ENCODE data around the gene CUX1.

DNA sequence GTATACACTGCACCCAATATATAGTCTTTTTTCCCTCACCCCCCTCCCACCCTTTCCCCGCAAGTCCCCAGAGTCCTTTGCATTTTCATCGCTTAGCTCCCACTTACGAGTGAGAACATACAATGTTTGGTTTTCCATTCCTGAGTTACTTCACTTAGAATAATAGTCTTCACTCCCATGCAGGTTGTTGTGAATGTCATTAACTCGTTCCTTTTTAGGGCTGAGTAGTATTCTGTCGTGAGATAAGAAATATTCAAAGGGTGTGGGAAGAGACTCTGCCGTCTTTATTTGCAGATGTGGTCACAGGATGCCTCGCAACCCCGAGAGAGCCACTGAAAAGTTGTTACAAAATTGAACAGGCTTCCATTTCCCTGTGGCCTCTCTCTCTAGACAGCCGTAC lies 331.4 kb downstream of the CUX1 start:
- TF ChIP-seq, protein P1, sequence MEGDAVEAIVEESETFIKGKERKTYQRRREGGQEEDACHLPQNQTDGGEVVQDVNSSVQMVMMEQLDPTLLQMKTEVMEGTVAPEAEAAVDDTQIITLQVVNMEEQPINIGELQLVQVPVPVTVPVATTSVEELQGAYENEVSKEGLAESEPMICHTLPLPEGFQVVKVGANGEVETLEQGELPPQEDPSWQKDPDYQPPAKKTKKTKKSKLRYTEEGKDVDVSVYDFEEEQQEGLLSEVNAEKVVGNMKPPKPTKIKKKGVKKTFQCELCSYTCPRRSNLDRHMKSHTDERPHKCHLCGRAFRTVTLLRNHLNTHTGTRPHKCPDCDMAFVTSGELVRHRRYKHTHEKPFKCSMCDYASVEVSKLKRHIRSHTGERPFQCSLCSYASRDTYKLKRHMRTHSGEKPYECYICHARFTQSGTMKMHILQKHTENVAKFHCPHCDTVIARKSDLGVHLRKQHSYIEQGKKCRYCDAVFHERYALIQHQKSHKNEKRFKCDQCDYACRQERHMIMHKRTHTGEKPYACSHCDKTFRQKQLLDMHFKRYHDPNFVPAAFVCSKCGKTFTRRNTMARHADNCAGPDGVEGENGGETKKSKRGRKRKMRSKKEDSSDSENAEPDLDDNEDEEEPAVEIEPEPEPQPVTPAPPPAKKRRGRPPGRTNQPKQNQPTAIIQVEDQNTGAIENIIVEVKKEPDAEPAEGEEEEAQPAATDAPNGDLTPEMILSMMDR (IDR thresholded peaks at IDR 0.05), result no peak
- TF ChIP-seq POLR2A (IDR thresholded peaks at IDR 0.05), result no peak

Measured in lower leg skin (tissue), 3 donors.